ENCODE measurements around the gene B3GNT8.

DNA sequence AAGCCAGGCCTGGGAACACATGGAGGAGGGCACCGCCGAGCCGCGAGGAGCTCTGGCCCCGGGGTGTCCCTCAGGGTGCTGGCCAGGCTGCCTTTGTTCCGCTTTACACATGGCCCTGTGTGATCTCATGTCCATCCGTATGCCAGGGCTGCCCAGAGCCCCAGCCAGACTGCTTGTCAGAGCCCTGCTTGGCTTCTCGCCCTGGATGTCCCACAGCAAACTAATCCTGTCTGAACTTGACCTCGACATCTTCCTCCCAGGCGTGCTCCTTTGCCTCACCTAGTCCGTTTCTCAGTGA, 15.3 kb downstream of the B3GNT8 start:
- TF ChIP-seq, protein P1, sequence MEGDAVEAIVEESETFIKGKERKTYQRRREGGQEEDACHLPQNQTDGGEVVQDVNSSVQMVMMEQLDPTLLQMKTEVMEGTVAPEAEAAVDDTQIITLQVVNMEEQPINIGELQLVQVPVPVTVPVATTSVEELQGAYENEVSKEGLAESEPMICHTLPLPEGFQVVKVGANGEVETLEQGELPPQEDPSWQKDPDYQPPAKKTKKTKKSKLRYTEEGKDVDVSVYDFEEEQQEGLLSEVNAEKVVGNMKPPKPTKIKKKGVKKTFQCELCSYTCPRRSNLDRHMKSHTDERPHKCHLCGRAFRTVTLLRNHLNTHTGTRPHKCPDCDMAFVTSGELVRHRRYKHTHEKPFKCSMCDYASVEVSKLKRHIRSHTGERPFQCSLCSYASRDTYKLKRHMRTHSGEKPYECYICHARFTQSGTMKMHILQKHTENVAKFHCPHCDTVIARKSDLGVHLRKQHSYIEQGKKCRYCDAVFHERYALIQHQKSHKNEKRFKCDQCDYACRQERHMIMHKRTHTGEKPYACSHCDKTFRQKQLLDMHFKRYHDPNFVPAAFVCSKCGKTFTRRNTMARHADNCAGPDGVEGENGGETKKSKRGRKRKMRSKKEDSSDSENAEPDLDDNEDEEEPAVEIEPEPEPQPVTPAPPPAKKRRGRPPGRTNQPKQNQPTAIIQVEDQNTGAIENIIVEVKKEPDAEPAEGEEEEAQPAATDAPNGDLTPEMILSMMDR (IDR thresholded peaks at IDR 0.05), result no peak
- no peak for TF ChIP-seq POLR2A (IDR thresholded peaks at IDR 0.05)
